ENCODE results near the gene CD248.

The CD248 gene

DNA sequence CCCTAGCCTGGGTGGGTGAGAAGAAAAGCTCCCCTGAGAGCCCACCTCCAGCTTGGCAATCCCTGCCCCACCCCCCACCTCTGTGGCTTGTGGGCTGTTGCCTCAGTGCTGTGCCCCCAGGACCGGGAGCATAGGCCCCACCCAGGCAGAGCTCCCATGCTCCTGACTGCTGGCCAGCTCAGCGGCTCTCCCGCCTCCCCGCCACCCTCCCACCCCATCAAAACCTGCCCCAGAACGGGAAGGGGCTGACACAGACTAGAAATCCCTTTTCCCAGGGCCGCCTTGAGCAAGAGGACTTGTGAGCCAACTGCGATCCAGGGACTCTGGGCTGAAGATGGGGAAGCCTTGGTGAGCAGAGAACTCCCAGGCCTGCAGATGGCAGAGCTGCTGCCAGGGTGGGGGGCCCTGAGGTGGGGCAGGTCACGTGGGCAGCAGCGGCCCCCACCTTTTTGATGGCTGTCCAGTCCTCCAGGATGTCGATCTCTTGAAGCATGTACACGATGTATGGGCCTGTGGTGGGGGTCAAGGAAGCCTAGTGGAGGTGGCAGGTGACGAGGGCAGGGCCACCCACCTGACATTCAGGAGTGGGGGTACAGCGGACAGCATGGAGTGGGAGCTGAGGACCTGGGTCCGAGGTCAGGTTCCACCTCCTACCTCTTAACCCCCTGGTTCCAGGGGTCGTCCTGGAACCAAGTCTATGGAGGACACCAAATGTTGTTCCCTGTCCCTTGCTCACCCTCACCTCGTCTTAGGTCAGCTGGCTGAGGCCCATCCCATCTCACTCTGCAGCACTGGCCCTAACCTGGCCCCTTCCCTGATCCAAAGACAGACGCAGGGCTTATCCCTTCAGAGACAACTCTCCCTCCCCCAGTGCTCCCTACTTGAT, 21.7 kb upstream of the CD248 start:
- Histone ChIP-seq H2AFZ (ENCODE audit: low read depth, low read length, severe bottlenecking) (no peak overlapping the region), H4K20me1 (ENCODE audit: low read depth, low read length) (no peaks in the 10 kb centered on the region), H3K9ac (ENCODE audit: low read length) (no peak overlapping the region)

DNA sequence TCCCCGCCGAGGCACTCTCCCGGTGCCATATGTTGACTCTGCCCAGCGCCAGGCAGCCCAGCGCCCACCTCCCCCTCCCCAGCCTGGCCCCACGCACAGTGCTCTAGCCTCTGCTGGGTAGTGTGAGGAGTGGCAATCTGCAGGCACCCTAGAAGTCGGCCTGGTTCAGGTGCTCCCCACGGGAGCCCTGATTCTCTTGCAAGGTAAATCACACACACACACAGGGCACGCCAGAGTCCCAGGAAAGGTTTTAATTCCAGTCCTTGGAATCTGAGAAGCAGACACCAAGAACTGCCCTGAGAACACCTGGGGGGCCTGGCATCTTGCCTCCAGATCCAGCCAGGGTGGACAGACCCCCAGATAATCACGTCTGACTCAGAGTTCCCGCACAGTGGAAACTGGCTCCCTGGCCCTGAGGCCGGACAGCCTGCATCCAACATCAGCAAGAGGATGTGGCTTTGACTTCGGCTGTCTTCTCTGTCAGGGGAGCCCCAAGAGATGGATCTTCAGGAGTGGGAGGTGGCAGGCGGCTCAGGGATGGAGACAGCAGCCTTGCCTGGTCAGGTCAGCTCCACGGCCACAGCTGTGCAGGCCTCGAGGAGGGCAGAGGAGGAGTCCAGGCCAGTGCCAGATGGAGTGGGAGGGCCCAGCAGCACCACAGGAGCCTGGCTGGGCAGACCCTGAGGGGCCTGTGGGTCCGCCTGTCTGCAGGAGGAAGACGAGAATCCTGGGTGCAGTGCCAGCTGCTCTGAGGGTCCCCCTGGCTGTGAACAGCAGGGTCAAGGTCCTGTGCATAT, 20.5 kb upstream of the CD248 start:
- H4K20me1 ChIP-seq (ENCODE audit: low read depth, low read length) = no peaks in the 10 kb centered on the region
- H3K36me3 ChIP-seq (ENCODE audit: low read length) = no peaks in the 10 kb centered on the region
- no peak for TF ChIP-seq EZH2phosphoT487 (conservative IDR thresholded peaks at IDR 0.05; ENCODE audit: low read length)
- TF ChIP-seq, protein P1, sequence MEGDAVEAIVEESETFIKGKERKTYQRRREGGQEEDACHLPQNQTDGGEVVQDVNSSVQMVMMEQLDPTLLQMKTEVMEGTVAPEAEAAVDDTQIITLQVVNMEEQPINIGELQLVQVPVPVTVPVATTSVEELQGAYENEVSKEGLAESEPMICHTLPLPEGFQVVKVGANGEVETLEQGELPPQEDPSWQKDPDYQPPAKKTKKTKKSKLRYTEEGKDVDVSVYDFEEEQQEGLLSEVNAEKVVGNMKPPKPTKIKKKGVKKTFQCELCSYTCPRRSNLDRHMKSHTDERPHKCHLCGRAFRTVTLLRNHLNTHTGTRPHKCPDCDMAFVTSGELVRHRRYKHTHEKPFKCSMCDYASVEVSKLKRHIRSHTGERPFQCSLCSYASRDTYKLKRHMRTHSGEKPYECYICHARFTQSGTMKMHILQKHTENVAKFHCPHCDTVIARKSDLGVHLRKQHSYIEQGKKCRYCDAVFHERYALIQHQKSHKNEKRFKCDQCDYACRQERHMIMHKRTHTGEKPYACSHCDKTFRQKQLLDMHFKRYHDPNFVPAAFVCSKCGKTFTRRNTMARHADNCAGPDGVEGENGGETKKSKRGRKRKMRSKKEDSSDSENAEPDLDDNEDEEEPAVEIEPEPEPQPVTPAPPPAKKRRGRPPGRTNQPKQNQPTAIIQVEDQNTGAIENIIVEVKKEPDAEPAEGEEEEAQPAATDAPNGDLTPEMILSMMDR (IDR thresholded peaks at IDR 0.05; ENCODE audit: insufficient read depth, low read length, poor library complexity, severe bottlenecking) = no peak
- no peaks in the 10 kb centered on the region for H3K79me2 ChIP-seq (ENCODE audit: insufficient read depth, low read length)
- H3K9ac ChIP-seq (ENCODE audit: low read length) = no peak overlapping the region
- no peak overlapping the region for H2AFZ ChIP-seq (ENCODE audit: low read depth, low read length, severe bottlenecking)
- H3K4me3 ChIP-seq (ENCODE audit: insufficient read depth, low read length, poor library complexity, severe bottlenecking) = no peak overlapping the region
- H3F3A ChIP-seq (ENCODE audit: insufficient read depth) = no peaks in the 10 kb centered on the region
- H3K9me3 ChIP-seq (ENCODE audit: insufficient read depth, low read length) = no peaks in the 10 kb centered on the region
- H3K9me2 ChIP-seq (replicated peaks; ENCODE audit: insufficient read depth, low read length) = no peaks in the 10 kb centered on the region
- no peak overlapping the region for H3K4me2 ChIP-seq (ENCODE audit: low read depth, low read length, poor library complexity, severe bottlenecking)
- no peak overlapping the region for H3K27ac ChIP-seq (ENCODE audit: low read depth, low read length)
- no peaks in the 10 kb centered on the region for H3K27me3 ChIP-seq (ENCODE audit: low read length)

More for the DNA sequence above, 21.7 kb upstream of the CD248 start:
- Histone ChIP-seq H3K27me3 (ENCODE audit: low read length) (no peaks in the 10 kb centered on the region), H3K4me3 (ENCODE audit: insufficient read depth, low read length, poor library complexity, severe bottlenecking) (no peak overlapping the region), H3F3A (ENCODE audit: insufficient read depth) (no peaks in the 10 kb centered on the region), H3K4me2 (ENCODE audit: low read depth, low read length, poor library complexity, severe bottlenecking) (no peak overlapping the region), H3K36me3 (ENCODE audit: low read length) (no peaks in the 10 kb centered on the region), H3K9me2 (replicated peaks; ENCODE audit: insufficient read depth, low read length) (no peaks in the 10 kb centered on the region), H3K9me3 (ENCODE audit: insufficient read depth, low read length) (no peaks in the 10 kb centered on the region), H3K27ac (ENCODE audit: low read depth, low read length) (no peak overlapping the region), H3K79me2 (ENCODE audit: insufficient read depth, low read length) (0 out of 2 replicates have a peak, but pooled peaks cover 4% of the 10 kb centered on the region)
- no peak for TF ChIP-seq EZH2phosphoT487 (conservative IDR thresholded peaks at IDR 0.05; ENCODE audit: low read length)
- TF ChIP-seq, protein P1 (IDR thresholded peaks at IDR 0.05; ENCODE audit: insufficient read depth, low read length, poor library complexity, severe bottlenecking) = no peak

DNA sequence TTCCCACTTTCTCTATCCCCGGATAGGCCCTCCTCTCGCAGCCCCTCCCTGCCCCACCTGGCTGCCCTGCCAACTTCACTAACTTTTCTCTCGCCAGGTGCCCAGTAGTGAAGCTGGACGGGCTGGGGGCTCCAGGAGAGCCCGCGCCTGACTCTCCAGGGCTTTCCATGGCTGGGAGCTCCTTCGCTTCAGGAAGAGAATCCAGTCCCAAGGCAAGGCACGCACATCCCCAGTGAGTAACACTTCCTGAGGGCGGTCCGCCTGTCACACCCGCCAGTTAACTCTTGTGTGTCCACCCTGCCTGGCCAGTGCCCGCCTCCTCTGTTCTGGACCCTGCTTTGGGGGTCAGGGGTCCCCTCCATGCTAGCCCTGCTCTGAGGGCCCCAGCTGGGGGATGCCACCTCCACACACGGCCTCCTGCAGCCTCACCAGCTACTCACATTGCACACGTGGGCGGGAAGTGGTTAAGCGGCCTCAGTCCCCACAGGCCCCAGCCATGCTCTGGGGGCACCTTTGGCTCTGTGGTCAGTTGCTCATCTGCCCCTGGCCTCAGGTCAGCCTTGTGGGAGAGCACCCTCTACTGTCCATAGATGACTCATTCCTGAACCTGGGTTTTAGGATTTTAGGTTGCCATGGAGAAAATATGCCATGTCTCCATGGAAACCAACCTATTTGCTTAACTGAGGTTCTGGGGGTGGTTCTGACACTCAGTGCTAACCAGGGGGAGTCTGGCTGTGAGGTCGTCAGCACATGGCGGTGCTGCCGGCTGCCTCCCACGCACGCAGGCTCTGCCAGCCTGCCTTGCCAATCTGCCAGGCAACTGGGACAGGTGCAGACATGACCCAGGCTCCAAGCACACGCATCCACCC, 19.6 kb upstream of the CD248 start, which contains the start of gene RIN1:
Gene RIN1 (minus strand): TSS at position 201 of the 869 bp plus-strand sequence. CDS start 32 bp downstream, at position 169.
- Histone ChIP-seq H3K4me3 (ENCODE audit: insufficient read depth, low read length, poor library complexity, severe bottlenecking) (no peak within 1 kb of the TSS), H2AFZ (ENCODE audit: low read depth, low read length, severe bottlenecking) (no peak within 1 kb of the TSS), H3K36me3 (ENCODE audit: low read length) (no peaks in the 10 kb centered on the region), H3K9me3 (ENCODE audit: insufficient read depth, low read length) (no peaks in the 10 kb centered on the region), H3K4me2 (ENCODE audit: low read depth, low read length, poor library complexity, severe bottlenecking) (no peak within 1 kb of the TSS), H3F3A (ENCODE audit: insufficient read depth) (no peaks in the 10 kb centered on the region), H3K27me3 (ENCODE audit: low read length) (no peaks in the 10 kb centered on the region), H3K9me2 (replicated peaks; ENCODE audit: insufficient read depth, low read length) (no peaks in the 10 kb centered on the region), H3K79me2 (ENCODE audit: insufficient read depth, low read length) (no peaks in the 10 kb centered on the region), H3K27ac (ENCODE audit: low read depth, low read length) (no peak within 1 kb of the TSS), H4K20me1 (ENCODE audit: low read depth, low read length) (no peaks in the 10 kb centered on the region), H3K9ac (ENCODE audit: low read length) (no peak within 1 kb of the TSS)
- TF ChIP-seq EZH2phosphoT487 (conservative IDR thresholded peaks at IDR 0.05; ENCODE audit: low read length) = no peak
- TF ChIP-seq, protein P1 (IDR thresholded peaks at IDR 0.05; ENCODE audit: insufficient read depth, low read length, poor library complexity, severe bottlenecking) = no peak
